Astrocyte of the spinal cord (primary cell): Measurements from ENCODE around the gene RBM6.

ENCODE experiments used
- DNase-seq: peaks from one replicate; pipeline ENCODE4 v3.0.0; 2011; ENCODE audit warnings: low read depth, low spot score
- H3K4me3 ChIP-seq: 2 replicates; pipeline ENCODE4 v1.5.1; 2011; ENCODE audit warnings: low read depth, mild to moderate bottlenecking, low read length, moderate library complexity
- CTCF ChIP-seq: IDR thresholded peaks from 2 replicates; pipeline ENCODE4 v1.5.1; 2012; ENCODE audit warnings: low read depth, mild to moderate bottlenecking, low read length, inconsistent platforms
- in situ Hi-C: cut with HindIII; loops from 2 replicates; pipeline ENCODE4 v1.10.0; 2017; ENCODE audit warnings: low sequenced_read_pairs

Gene RBM6

GRCh38 chr3:49908373-49909199 is 31.4 kb upstream of the RBM6 start:
- H3K4me3 ChIP-seq, result no peak overlapping the region
- DNase-seq, result no peak
- in situ Hi-C loops, result no loop called here
- TF ChIP-seq CTCF, result no peak

DNA sequence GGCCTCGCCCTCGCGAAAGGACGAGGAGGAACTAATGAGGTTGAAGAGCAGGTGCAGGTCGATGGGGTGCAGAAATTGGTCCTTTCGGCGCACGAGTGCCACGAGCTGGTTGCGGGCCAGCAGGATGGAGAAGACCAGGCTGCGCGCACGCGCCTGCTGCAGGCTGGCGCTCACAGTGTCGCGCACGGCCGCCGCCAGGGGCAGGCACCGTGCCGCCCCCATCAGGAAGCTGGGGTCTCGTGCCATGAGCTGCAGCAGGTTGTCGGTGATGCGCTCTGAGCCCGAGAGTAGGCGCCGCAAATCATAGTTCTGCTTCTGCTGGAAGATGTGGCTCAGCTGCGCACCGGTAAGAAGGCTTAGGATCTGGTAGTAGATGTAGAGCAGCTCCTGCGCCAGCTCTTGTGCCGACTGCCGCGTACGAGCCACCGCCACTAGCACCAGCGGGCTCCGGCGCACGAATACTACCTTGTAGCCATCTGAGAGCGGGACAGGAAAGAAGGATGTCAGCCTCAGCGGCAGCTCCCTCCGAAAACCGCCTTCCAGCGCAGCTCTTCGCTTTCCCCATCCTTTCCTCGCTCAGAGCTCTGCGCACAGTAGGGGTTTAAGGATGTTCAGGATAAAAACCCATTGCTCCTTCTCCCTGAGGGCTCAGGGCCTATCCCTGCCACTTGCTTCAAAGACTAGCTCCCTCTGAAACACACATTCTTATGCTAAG is 29.4 kb upstream of the RBM6 start:
- H3K4me3 ChIP-seq, result no peak overlapping the region
- no peak for TF ChIP-seq CTCF
- in situ Hi-C loops, result no loop called here
- no peak for DNase-seq

- in situ Hi-C loops, result no loop called here
- TF ChIP-seq CTCF, result no peak
- no peak for DNase-seq
Observed at GRCh38 chr3:49911124-49911420, 28.9 kb upstream of the RBM6 start.

DNA sequence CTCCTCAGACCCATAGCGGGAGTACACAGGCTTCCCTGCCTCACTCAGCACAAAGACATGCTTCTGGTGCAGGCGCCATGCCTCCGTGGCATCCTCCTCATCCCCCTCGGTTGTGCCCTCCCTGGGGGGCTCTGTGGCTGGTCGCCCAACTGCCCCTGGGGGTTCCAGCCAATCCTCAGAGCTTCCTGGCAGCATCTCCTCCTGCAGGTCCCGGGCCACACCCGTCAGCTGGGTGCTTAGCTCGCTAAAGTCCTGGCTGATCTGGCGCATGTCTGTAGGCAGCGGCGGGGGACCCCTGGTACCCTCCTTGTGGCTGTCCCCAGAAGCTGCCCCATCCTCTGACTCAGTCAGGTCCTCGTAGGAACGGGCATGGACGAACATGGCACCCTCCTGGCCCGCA is 28.3 kb upstream of the RBM6 start:
- TF ChIP-seq CTCF, result no peak
- in situ Hi-C loops, result no loop called here
- H3K4me3 ChIP-seq, result no peak overlapping the region
- no peak for DNase-seq

More at GRCh38 chr3:49911124-49911420, 28.9 kb upstream of the RBM6 start:
- H3K4me3 ChIP-seq, result no peak overlapping the region

DNA sequence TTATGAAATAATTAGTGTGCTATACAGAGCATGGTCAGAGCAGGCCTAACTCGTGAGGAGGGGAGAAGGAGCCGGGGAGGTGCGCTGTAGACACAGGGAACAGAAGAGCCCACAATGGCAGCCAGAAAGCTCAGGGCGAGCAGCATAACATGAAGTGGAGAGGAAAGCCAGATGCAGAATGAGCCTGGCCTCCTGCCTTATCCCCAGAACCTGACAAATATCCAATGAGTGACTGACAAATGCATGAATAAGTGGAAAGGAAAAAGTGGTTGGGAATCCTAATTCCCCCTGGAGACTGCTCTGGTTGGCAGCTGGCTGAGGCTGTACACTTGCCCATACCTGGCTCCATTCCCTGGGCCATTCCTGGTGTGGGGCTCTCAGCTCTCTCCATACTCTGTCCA is 27.1 kb upstream of the RBM6 start:
- no peak overlapping the region for H3K4me3 ChIP-seq
- TF ChIP-seq CTCF, result no peak
- in situ Hi-C loops, result no loop called here
- DNase-seq, result no peak

GRCh38 chr3:49914906-49915305 is 25.0 kb upstream of the RBM6 start:
- no peak for DNase-seq
- in situ Hi-C loops, result no loop called here

More at GRCh38 chr3:49914906-49915305, 25.0 kb upstream of the RBM6 start:
- no peak overlapping the region for H3K4me3 ChIP-seq
- no peak for TF ChIP-seq CTCF
